NOMO-1 (cell line): ENCODE results near the gene GCHFR.
A peak's percentile ranks its signal among the peaks of the same experiment; 100 is the strongest.

Experiments used
- DNase-seq, 2 experiments: peaks; one replicate each; lab custom pipeline; 2025; ENCODE audit not compliant: unreplicated experiment in 2 of 2; lab: John Stamatoyannopoulos, UW

The GCHFR gene

DNA sequence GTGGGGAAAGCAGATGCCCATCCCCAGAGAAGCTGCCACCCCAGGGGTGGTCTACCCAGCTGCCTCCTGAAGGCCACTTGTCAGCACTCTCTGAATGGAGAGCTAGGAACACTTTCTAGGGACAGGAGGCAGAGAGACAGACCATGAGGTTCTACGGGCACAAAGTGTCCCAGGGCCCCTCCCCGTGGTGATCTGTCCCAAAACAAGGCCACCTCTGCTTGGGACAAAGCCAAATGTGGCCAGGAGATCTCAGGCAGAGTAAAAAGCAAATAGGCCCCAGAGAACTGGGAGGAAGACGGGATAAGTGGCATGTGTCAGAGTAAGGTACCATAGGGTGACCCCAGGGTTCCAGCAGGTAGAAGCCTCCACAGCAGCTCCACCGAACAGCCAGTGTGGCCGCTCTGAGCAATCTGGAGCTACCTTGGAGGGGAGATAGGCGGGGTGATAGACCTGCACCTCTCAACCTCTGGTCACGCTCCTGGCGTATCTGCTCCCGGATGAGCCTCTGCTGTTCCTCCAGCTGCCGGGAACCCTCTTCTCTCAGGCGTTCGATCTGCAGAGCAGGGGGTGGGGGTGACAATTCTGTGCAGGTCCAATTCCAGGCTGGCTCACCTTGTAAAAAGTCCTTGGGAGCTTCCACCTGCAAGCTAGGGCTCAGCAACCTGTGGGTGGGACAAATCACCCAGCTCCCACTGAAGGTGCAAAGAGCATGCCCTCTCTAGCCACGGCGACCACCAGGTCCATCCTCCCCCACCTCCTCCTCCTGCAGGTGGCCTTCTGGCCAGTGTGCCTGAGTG, 12.1 kb downstream of the GCHFR start:
- no peak for DNase-seq

DNA sequence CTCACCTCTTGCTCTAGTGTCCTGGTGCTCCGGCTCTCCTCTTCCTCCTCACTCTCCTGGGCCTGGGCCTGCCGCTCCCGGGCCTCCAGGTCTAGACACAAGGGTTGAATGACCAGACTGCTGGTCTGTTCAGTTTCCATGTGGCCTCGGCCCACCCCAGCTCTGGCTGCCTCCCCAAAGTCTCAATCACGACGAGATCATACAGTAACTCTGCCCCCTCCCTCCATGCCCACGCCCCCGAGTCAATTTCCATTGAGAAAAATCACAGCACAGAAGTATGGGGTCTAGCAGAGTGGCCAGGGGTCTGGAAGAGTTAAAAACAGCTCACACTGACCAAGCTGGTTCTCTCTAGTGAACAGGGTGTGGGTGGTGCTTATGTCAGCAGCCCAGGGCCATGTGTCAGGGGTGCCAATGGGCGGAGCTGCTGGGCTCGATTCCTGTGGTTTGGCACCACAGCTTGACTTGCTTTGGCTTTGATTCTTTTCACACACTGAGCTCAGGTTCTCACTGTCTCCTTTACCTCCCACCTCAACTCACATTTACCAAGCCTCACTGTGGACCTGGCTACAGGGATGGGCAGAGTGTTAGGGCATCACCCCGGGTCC, 12.8 kb downstream of the GCHFR start:
- DNase-seq = no peak

DNA sequence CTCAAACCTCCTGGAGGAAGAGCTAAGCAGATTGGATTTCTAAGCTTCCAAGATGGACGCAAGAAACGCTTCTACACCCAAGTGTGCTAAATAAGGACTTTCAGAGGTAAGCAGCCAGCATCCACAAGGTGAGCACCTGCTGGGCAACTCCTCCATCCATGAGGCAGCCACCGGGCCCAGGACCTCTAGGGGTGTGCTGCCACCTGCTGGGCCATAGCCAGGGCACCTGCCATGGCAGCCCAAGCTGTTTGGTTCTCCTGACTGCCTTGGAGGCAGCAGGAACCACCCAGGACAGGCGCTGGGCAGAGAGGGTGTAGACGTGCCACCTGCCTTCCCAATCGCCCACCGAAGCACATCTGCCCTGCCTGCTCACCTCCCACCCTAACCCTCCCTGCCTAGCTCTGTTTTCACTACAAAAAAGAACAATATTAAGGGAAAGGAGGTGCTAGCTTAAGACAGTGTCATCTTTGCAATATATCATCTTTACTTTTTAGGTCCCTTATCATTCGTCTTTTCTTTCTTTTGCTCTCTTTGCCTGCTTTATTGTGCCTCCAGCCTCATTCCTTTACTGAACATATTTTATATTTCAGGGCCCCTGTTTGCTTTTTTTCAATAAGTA, 18.9 kb downstream of the GCHFR start:
- peak in 1 of 2 experiments; percentile 16 for DNase-seq

DNA sequence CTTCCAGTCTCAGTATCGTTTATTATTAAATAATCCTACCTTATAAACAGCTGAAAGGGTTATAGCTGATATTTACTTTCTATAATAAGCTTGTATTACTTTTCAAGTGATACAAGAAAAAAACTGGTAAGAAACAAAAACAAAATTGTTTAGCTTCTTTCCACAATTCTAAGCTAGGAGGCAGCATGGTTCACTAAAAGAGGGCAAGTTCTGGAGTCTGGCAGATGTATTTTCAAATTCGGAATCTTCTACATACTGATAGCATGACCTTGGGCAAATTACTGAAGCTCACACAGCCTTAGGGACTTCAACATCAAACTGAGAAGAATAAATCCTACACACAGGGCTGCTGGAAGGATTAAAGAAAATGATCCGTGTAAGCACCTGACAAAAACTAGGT, 21.3 kb downstream of the GCHFR start:
- DNase-seq = no peak

DNA sequence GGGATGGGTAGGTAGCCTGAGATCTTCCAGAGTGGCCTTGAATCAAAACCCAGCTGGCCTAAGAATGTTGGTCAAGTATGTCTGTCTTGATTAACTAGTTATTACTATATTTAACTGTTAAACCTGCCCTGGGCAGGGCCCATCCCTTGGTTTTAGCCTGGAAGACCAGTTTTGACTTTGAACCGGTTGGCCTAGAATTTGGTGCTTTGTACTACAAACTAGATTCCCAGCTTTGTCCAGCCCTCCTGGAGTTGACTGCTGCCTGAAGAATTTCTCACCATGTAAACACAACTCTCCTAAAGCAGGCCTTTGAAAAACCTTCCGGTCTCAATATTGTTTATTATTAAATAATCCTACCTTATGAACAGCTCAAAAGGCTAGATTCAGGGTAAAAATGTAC, 21.9 kb downstream of the GCHFR start:
- DNase-seq = no peak

DNA sequence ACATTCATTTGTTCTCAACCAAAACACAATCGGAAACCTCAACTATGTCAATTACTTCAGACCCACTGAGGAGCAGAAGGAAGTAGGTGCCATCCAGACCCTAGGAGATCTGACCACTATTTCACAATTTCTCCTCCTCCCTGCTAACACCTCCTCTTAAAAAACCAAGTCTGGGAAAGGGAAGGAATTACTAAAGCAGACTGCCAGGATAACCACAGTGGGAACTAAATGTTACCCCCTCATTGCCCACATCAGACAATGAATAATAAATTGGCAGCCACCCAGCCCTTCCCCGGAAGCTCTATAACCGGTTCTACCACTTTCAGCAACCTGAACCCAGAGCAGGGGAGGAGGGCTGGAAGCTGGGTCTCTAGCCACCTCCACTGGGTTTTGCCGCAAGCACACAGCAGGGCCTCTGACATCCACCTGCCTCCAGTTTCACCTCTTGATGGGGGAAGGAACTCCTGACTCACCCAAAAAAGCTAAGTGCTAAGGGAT, 23.5 kb downstream of the GCHFR start:
- peak; percentile 13 to 55 for DNase-seq

DNA sequence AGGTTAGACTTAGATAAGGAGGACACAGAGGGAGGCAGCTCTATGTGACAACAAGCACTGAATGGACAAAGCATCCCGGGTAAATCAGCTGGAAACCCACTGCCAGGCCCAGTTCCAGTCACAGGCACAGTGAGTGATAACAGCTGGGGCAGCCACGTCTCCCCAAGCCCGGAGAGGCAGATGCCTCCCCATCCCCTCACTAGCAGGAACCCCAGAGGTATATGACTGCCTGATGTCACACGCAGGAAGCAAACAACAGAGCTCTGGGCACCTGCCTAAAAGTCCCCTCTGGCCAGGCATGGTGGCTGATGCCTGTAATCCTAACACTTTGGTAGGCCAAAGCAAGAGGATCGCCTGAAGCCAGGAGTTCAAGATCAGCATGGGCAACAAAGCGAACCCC, 24.1 kb downstream of the GCHFR start:
- no peak for DNase-seq

DNA sequence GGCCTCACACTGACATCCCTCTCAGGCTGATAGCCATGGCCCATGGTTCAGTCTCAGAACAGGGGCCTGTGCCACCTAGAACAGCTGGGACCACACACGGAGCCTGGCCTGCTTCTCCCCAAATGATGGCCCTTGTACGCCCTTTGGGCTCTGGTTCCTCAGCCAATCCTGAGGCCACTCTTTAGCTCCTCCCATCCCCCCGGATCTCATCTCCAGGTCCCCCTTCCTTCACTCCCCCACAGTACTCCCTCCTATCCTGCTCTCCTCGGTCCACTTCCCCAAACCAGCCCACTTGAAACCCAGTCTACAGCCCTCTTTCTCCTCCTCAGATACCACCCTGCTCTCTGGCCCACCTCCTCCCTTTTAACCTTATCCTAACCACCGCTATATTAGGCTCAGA, 25.3 kb downstream of the GCHFR start:
- no peak for DNase-seq

DNA sequence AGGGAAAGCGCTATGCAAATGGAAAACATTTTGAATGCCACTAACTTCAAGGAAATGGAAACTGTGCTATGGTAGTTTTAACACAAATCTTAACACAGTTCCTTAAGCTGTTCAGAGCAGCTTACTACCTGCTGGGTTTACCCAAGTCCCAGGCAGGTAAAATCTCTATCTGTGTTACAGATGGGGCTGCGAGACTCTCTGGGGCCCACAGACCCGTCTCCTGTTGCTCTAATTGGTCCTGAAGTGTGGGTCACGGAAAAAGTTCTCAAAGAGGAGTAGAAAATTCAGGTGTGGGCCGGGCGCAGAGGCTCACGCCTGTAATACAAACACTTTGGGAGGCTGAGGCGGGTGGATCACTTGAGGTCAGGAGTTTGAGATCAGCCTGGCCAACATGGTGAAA, 26.1 kb downstream of the GCHFR start:
- no peak for DNase-seq

DNA sequence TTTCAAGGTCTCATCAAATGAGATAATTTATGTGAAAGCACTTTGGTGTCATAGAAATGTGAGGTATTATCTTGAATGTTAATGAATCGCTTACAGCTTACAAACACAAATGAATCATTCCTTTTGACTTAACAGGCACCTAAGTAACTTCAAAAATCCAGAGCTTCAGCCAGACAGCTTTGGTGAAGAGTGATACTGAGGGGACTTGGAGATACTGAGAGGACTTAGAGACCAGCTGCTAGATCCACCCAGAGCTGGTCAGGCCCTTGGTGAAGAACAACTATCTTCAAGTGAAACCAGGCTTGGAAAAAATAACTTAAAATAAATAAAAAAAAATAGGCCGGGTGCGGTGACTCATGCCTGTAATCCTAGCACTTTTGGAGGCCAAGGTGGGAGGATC, 26.9 kb downstream of the GCHFR start:
- no peak for DNase-seq

DNA sequence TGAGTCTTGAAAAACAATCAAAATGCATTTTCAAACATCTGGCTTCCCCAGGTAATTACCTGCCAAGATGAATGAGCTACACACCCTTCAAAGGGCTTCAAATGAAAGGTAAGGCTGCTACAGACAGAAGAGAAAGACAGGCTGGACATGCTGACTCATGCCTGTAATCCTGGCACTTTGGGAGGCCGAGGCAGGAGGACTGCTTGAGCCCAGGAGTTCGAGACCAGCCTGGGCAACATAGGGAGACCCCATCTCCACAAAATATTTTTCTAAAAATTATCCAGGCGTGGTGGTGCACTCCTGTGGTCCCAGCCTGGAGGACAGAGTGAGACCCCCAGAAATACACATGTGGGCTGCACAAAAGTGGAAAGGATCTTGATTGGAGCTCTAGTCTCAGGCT, 28.5 kb downstream of the GCHFR start:
- DNase-seq = no peak

DNA sequence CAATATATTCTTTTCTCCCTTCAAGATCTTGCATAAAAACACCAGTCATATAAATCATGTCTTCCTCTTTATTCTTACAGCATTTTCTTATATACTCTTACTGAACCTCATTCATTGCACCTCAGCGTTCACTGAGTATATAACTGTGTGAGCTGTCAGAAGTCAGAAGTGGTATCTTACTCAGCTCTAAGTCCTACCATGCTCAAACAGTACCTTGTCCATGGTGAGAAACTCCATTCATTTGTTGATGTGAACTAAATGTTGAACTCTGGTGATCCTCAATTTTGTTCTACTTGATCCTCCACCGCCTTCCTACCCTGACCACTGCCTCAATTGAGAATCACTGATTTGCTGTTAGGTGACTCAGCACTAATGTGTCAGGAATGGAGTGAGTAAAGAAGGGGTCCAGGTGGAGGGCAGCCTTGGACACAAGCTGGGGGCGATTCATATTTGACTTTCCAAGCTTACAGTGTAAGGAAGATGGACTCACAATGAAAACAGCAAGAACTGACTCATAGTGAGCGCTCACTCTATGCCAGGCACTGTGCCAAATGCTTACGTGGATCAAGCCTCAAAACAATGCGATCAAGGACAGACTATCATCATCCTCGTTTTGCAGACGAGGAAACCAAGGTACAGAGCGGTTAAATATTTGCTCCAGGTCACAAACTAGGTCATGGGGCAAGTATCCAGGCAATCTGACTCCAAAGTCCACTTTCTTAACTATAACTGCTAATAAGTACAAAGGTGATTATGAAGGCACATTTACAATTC, 29.5 kb downstream of the GCHFR start:
- DNase-seq = no peak

DNA sequence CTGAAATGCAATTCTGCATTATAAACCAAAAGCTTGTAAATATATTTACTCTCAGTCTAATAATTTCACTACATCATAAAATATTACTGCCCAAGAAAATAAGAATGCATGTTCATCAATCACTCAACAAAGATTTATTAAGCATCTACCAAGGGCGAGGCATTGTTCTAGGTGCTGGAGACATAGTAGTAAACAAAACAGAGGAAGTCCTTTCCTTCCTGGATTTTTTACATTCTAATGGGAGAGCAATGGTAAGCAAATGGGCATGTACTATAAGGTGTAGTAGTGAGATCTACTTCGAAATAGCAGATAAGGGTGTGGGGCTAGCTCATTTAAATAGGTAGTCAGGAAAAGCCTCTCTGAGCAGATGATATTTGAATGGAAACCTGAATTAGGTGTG, 32.2 kb downstream of the GCHFR start:
- DNase-seq = no peak

DNA sequence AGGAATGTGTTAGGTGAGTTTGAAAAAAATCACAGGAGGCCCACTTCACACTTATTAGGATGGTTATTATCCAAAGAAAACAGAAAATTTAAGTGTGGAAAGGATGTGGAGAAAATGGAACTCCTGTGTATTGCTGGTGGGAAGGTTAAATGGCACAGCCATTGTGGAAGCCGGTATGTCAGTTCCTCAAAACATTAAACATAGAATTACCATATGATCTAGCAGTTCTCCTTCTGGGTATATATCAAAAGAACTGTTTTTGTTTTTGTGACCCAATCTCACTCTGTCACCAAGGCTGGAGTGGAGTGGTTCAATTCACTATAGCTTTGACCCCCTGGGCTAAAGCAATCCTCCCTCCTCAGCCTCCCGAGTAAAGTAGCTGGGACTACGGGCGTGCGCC, 32.6 kb downstream of the GCHFR start:
- peak in 1 of 2 experiments; percentile 3 for DNase-seq

DNA sequence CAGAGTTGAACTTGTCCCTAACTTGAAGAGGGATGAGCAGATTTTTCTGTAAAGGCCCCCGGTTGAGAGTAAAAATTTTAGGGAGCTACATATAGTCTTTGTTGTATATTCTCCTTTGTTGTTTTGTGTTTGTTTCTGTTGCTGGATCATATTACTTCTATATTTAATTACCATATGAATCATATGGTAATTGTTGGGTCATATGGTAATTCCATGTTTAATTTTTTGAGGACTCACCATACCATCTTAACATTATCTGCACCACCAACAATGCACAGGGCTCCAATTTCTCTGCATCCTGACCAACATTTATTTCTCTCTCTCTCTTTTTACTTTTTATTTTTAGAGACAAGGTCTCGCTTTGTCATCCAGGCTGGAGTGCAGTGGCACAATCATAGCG, 35.7 kb downstream of the GCHFR start:
- DNase-seq = no peak

DNA sequence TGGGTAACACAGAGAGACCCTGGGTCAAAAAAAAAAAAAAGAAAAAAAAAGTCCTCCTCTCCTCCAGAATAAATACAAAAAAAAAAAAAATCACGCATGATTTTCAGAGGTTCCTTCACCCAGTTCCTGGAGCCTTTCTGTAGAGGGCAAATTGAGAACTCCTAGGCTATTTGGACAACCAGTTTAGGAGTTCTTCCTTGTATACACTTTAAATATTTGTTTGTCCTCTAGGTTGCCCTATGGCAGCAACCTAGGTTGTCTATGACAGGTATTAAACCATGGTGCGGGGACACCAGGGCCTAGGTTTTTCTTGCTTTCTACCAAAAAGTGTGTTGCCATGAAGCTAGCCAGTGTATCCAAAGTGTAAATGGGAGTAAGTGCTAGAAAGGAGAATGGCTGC, 39.2 kb downstream of the GCHFR start:
- DNase-seq = no peak

DNA sequence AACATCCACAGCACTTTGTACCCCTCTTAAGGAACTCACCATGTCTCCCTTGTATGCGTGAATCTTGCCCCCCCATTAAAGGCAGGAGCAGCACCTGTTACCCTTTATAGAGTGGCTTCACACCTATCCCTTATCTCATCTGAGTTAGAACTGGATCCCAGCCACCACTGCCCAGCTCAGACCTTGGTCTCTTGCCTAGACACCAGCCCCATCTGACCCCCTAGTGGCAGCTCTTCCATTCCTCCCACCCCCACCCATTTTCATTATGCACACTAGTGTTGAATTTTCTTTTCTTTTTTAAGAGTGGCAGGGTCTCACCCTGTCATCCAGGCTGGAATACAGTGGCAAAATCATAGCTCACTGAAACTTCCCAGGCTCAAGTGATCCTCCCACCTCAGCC, 39.8 kb downstream of the GCHFR start:
- DNase-seq = no peak

DNA sequence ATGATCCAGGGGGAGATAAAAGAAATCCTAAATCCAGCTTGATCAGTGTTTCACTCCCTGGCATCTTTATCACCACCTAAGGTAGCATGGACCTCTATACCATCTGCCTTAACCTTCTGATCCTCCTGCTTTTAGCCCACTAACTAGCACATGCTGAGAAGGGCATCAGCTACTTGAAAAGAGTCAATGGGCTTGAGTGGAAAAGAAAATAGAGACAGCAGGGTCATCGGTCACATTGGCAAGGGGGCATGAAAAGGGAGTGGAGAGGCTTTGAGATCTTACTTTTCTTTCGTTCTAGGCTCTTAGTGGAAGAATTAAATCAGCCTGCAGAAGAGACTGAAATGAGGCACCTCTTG, 42.8 kb downstream of the GCHFR start:
- DNase-seq = no peak

DNA sequence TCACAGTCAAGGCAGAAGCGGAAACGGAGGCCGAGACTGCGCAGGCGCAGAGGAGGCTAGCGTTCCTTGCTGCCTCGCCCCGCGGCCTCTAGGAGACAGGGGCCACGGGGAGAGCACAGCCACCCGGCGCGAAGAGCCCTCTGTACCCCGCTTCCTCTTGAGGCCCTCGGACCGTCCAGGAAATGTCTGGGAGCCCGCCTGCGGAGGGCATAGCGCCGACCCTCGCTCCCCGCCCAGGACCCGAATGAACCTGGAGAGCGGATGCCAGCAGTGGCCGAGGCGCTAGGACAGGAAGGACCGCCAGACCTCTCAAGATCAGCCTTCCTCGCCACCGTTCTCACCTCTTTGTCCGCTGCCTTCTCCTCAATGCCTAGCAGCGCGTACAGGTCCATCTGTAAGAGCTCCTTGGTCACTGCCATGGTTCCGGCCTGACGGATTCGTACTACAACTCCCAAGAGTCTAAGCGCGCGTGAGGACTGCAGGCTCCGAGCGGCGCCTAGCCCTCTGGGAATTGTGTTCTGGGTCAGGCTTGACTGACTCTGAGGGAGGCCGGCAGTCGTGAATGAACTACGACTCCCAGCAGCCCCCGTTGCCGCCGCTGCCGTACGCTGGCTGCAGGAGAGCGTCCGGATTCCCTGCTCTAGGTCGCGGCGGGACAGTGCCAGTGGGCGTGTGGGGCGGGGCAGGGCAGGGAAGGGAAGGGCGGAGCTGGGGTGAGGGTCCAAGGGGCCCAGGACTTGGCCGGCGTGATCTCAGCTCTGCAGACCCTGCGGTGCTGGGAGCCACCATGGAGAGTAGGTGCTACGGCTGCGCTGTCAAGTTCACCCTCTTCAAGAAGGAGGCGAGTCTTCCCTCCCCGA, 43.4 kb downstream of the GCHFR start, which contains the start of the genes DNAJC17 and ZFYVE19:
Gene DNAJC17 (minus strand): TSS at position 446 of the 860 bp plus-strand sequence. CDS start 27 bp downstream, at position 419.
Gene ZFYVE19 (plus strand): TSS at position 62 of the 860 bp plus-strand sequence. CDS start 501 bp downstream, at position 563.
- DNase-seq = peak; percentile 98

DNA sequence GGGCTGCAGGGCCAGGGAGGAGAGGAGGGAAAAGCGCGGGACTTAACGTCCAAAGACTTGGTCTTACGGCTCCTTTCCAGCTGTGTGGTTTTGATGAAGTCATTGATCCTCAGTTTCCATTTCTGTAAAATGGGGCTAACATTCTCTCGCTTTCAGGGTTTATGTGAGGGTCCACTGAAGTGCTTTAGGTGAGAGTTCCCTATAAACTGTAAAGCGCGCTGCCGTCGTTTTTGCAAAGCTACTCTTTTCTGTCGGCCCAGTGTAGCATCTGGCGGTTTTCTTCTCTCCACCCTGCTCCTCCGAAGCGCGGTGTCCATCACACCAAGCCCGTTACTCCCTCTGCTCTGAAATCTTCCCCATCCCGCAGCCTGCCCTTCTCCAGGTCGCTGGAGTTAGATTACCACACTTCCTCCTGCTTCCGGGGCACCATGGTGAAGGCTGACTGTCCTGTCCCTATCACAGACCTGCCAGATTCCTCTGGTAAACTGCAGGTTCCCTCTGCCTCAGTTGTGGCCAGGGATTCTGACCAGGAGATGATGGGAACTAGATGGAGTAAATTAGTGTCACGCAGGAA, 44.1 kb downstream of the GCHFR start:
- peak in 1 of 2 experiments; percentile 37 for DNase-seq
